Ovary (tissue), 3 donors: ENCODE measurements around the gene ENG.

Source experiments
- POLR2A ChIP-seq: fragments of 450-650 bp; IDR thresholded peaks from one replicate; pipeline ENCODE4 v1.6.1; 2017; ENCODE audit warnings: antibody characterized with exemption, mild to moderate bottlenecking, moderate library complexity
- TF ChIP-seq, protein P1 (sequence below), 3 donors: fragments of 450-650 bp in 2 of 3; fragments of 200-600 bp in 1 of 3; IDR thresholded peaks; one replicate each; pipeline versions ENCODE4 v1.5.1 to v1.8.0; 2016 to 2022; ENCODE audit warnings: antibody characterized with exemption in 3 of 3, mild to moderate bottlenecking in 1 of 3
- donor health status: DM: no; HTN: no; CAD: no.

DNA sequence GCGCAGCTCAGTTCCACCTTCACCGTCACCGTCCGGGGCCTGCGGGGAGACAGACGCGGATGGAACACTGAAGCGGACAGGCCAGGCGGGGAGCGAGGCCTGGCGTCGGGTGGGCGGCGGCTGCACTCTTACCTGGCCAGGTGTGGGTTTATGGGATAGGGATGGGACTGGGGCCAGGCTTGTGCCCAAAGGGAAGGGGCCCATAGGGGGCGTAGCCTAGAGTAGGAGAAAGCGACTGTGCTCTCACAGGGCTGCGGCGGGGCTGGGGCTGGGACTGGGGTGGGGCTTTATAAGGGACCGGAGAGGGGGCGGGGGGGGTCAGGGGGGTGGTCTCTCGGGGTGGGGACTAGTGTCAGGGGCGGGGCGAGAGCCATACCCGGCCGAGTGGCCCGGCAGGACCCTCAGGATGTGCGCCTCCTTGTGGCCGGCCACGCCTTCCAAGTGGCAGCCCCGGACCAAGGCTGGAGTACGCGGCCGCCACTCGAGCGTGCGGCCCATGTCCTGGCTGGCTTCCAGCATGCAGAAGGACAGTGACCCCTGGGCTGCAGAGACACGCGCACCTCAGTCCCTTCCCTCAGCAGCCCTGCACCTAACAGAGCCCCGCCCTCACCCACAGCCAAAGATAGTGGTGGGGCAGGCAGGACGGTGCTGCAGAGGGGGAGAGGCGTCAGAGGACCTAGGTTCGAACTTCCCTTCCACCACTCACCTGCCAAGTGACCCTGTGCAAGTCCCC is 29.0 kb downstream of the ENG start:
- TF ChIP-seq, protein P1, sequence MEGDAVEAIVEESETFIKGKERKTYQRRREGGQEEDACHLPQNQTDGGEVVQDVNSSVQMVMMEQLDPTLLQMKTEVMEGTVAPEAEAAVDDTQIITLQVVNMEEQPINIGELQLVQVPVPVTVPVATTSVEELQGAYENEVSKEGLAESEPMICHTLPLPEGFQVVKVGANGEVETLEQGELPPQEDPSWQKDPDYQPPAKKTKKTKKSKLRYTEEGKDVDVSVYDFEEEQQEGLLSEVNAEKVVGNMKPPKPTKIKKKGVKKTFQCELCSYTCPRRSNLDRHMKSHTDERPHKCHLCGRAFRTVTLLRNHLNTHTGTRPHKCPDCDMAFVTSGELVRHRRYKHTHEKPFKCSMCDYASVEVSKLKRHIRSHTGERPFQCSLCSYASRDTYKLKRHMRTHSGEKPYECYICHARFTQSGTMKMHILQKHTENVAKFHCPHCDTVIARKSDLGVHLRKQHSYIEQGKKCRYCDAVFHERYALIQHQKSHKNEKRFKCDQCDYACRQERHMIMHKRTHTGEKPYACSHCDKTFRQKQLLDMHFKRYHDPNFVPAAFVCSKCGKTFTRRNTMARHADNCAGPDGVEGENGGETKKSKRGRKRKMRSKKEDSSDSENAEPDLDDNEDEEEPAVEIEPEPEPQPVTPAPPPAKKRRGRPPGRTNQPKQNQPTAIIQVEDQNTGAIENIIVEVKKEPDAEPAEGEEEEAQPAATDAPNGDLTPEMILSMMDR (IDR thresholded peaks at IDR 0.05), result no peak
- TF ChIP-seq POLR2A, result no peak
